GM12875 (cell line): ENCODE measurements around the gene DRD4.

Experiments
- H3K4me3 ChIP-seq: one replicate; pipeline ENCODE4 v1.5.1; 2011; ENCODE audit warnings: low read depth, low read length, control low read depth
- TF ChIP-seq, protein P1 (sequence below): IDR thresholded peaks from 2 replicates; pipeline ENCODE4 v1.5.1; 2011; ENCODE audit warnings: low read depth, mild to moderate bottlenecking, control low read depth, inconsistent platforms, low read length, moderate library complexity, borderline replicate concordance; ENCODE audit not compliant: insufficient read depth

The DRD4 gene

GRCh38 chr11:623999-624704 is 12.9 kb upstream of the DRD4 start:
- TF ChIP-seq, protein P1, sequence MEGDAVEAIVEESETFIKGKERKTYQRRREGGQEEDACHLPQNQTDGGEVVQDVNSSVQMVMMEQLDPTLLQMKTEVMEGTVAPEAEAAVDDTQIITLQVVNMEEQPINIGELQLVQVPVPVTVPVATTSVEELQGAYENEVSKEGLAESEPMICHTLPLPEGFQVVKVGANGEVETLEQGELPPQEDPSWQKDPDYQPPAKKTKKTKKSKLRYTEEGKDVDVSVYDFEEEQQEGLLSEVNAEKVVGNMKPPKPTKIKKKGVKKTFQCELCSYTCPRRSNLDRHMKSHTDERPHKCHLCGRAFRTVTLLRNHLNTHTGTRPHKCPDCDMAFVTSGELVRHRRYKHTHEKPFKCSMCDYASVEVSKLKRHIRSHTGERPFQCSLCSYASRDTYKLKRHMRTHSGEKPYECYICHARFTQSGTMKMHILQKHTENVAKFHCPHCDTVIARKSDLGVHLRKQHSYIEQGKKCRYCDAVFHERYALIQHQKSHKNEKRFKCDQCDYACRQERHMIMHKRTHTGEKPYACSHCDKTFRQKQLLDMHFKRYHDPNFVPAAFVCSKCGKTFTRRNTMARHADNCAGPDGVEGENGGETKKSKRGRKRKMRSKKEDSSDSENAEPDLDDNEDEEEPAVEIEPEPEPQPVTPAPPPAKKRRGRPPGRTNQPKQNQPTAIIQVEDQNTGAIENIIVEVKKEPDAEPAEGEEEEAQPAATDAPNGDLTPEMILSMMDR: no peak
- H3K4me3 ChIP-seq: no peak overlapping the region

DNA sequence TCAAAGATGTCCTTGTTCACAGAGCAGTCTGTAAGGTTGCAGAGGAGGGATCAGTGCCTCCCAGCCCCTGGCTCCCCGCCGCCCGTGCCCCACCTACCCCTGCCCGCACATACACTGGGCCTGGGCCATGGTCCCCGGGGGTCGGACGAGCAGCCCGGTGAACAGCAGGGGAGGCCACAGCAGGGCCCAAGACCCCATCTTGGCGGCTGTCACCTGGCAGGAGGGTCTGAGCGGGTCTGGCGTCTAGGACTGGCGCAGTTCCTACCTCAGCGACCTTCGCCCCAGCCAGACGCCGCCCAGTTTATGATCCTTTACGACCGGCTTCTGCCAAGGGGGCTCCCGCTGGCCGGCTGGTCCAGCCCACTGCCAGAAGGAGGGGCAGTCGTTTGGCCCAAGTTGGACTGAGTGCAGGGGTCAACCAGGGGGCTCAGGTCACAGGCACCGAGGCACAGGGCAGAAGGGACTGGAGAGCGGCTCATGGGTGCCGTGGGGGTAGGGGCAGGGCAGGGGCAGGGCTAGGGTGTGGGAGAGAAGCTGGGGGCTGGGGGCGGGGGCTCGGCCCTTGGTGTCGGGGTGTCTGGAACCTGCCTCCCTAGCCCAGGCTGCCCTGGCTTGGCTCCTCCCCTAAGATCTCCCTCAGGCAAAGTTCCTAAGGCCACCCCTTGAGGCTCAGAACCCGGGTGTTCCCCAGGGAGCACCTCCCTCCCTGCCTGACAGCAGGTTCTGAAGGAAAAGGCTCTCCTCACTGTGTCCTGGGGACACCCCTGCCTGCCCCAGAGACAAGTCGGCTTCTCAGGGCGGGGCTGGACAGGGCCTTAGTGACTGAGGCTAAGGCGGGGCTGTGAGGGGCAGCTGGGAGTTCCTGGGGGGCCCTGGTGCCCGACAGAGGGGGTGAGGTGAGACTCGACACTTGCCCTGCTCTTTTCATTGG is 12.1 kb upstream of the DRD4 start, which contains the start of gene CDHR5:
Gene CDHR5, minus strand, starts transcription at position 251 of the 931 bp plus-strand sequence. Its CDS starts 53 bp downstream, at position 198.
- H3K4me3 ChIP-seq: no peak within 1 kb of the TSS
- TF ChIP-seq, protein P1: no peak

DNA sequence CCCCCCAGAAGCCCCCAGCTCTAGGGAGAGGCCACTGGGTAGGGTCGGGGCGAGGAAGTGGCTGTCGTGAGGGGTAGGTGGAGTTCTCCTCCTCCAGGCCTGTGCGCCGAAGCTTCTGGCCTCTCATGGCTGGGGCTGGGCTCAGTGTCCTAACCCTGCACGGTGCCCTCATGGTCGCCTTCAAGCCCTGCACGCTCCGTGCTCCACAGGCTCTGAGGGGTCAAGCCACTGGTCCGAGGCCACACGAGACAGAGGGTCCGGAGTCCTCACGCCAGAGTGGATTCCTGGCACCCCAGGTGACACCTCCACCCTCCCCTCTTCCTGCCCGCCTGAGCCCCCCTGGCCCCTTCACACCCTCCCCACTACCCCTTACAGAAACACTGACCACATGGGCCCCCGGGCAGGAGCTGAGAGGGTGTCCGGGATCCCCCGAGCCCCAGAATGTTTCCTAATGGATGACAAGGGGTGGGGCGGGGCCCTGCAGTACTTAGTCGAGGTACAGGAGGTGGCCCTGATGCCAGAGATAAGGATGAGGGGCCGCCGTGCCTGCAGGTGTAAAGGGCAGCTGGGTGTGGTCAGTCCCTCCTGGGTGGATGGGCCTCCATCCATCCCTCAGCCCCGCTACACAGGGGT is 11.3 kb upstream of the DRD4 start:
- H3K4me3 ChIP-seq: no peak overlapping the region
- TF ChIP-seq, protein P1: no peak

DNA sequence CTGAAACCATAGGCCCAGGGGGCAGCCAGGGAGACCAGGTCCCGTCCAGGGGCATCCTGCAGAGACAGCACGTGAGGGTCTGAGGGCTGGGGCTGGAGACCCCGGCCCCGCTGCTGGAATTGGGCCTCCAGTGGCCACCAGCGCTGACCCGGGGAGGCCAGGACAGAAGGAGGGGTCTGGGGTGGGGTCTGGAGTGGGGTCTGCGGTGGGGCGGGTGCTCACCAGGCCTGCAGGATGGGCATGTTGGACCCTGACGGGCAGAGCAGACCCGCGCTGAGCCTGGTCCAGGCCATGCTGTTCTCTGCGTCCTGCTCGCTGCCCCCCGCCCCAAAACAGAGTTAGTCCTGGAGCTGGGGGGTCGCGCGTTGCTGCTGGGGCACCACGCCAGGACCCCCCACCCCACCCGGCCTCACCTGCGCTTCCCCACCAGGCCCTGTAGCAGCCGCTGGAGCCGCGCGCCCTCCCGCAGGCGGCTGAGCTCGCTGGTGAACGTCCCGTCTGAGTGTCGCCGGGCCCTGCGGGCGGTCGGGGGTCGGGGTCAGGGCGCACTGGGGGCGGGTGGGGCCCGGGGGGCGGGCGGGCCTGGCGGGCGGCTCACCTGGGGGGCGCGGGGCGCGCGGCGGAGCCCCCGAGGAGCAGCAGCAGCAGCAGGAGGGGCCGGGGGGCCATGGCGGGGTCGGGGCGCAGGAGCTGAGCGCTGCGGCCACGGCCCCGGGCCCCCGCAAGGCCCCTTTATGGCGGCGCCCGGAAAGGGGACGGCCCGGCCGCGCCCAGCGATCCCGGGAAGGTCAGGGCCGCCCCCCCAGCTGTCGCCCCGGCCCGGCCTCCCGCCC is 10.4 kb upstream of the DRD4 start, which contains the start of gene SCT:
Gene SCT, minus strand, starts transcription at position 707 of the 833 bp plus-strand sequence. Its CDS starts 38 bp downstream, at position 669.
- TF ChIP-seq, protein P1: no peak
- no peak within 1 kb of the TSS for H3K4me3 ChIP-seq

- H3K4me3 ChIP-seq: no peak overlapping the region
These were observed 9.8 kb upstream of the DRD4 start for GRCh38 chr11:627308-627576.

GRCh38 chr11:628056-628455 is 9.0 kb upstream of the DRD4 start:
- TF ChIP-seq, protein P1: no peak
- no peak overlapping the region for H3K4me3 ChIP-seq

More at GRCh38 chr11:627308-627576, 9.8 kb upstream of the DRD4 start:
- TF ChIP-seq, protein P1: no peak
